Measurements from ENCODE around the gene ARHGEF1.

DNA sequence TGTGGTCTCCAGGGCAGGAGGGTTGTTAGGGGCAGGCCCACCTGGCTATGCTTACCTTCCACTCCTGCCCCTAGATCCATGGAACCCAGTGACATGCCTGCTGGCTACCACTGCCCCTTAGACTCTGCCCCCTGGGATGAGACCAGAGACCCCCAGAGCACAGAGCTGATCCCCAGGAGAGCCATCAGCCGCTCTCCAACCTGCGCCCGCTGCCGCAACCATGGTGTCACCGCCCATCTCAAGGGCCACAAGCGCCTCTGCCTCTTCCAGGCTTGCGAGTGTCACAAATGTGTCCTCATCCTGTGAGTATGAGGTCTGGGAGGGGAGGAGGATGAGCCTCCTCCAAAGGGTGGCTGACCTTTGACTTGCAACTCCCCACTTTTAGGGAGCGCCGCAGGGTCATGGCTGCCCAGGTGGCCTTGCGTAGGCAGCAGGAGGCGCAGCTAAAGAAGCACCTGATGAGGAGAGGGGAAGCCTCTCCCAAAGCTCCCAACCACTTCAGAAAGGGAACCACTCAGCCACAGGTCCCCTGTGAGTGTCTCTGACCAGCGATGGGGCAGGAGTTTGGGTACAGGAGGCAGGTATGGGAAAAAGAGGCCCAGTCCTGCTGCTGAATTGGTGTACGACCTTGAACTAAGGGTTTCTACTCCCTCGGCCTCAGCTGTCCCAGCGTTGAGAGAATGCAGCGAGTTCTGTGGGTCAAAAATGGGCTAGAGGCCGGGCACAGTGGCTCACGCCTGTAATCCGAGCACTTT, 35.5 kb upstream of the ARHGEF1 start:
- TF ChIP-seq, protein P1, sequence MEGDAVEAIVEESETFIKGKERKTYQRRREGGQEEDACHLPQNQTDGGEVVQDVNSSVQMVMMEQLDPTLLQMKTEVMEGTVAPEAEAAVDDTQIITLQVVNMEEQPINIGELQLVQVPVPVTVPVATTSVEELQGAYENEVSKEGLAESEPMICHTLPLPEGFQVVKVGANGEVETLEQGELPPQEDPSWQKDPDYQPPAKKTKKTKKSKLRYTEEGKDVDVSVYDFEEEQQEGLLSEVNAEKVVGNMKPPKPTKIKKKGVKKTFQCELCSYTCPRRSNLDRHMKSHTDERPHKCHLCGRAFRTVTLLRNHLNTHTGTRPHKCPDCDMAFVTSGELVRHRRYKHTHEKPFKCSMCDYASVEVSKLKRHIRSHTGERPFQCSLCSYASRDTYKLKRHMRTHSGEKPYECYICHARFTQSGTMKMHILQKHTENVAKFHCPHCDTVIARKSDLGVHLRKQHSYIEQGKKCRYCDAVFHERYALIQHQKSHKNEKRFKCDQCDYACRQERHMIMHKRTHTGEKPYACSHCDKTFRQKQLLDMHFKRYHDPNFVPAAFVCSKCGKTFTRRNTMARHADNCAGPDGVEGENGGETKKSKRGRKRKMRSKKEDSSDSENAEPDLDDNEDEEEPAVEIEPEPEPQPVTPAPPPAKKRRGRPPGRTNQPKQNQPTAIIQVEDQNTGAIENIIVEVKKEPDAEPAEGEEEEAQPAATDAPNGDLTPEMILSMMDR (IDR thresholded peaks at IDR 0.05), result no peak
- no peak for TF ChIP-seq POLR2A (IDR thresholded peaks at IDR 0.05; ENCODE audit: low read depth)
- TF ChIP-seq POLR2AphosphoS5 (IDR thresholded peaks at IDR 0.05), result no peak
